SKM-1 treated with dmso at 0.1 percent for 144 hours (cell line): ENCODE results near the gene TNS3.
A peak's percentile ranks its signal among the peaks of the same experiment; 100 is the strongest.

Experiments
- DNase-seq: peaks from one replicate; lab custom pipeline; 2025; ENCODE audit not compliant: unreplicated experiment; lab: John Stamatoyannopoulos, UW

The TNS3 gene

DNA sequence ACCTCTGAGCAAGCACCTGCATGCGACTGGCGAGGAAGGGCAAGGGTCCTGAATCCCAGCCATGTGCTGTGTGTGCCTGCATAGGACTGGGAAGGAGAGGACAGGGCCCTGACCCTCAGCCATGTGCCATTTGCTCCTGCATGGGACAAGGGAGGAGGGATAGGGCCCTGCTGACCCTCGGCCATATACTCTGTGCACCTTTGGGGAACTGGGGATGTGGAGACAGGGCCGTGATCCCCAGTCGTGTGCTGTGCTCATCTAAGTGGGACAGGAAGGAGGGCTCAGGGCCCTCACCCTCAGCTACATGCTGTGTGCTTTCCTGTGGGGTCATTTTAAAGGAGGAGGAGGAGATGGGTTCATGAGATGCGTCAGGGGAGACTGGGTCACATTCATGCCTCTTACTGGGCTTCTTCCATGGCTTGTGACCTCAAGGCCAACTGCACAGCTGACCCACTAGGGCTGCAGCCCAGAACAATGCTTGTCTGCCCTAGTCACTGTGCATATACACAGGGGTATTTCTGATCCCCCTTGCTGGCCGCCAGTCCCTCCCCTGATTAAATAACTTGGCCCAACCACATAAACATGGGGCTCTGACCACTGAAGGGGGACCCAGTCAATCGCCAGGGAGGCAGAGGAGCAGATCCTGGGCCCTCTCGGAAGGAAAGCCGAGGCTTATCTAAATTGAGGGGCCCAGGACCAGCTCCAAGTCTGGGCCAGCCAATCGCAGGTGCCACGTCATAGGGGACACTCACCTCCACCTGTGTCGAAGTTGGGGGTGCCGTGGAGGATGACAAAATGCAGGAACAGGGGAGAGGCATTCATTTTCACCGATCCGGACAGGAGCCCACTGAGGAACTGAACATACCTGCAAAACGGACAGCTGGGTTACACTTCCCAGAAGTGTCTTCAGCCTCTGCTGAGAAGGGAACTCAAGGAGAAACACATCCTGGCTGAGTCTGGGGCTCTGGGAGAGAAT, 167.3 kb downstream of the TNS3 start:
- DNase-seq, result peak; percentile 18

DNA sequence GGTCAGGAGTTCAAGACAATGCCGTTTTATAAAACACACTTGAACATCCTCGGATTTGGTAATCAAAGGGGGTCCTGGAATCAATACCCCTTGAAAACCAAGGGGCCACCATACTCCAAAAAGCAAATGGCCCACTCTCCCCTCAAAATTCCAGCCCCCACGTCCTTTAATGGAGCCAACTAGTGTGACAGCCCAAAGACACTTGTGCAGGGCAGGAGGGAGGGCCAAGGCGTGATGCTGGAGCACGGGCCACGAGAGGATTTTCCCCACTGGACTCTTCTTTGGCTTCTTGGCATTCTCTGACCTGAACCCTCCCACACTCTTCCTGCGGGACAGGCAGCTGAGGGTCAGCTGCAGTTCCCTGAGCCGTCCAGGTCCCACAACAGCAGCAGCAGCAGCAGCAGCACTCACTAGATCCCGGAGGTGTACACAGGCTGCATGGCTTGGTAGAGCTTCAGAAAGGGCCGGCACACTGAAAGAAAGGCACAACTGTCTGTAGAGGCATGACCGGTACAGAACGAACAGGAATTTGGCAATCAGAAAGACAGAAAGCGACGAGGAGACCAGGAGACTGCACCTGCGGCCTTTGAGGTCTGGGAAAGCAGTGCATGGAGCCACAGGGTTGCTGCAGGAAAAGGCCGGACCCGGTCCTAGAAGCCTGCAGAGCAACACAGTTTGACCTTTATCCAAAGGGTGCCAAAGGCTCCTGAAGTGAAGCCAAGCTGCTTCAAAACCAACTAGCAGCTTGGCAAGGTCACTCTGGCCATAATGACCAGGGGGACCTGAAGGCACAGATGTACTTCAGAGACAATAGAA, 168.2 kb downstream of the TNS3 start:
- no peak for DNase-seq

DNA sequence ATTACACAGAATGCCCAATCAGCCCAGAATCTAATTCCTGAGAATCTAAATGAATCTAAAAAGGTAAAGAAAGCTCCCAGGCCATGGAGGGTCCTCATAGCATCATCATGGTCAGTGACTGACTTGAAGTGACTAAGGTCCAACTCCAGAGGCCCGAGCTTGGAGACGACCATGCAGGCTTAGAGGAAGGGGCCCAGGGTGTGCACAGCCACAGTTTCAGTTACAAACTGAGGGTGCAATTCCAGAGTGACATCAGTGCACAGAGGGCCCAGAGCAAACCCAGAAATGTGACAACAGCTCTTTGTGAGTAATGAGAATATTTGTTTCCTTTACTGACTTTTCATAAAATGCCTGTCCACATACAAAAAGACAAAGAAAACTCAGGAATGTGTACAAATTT, 170.0 kb downstream of the TNS3 start:
- no peak for DNase-seq

DNA sequence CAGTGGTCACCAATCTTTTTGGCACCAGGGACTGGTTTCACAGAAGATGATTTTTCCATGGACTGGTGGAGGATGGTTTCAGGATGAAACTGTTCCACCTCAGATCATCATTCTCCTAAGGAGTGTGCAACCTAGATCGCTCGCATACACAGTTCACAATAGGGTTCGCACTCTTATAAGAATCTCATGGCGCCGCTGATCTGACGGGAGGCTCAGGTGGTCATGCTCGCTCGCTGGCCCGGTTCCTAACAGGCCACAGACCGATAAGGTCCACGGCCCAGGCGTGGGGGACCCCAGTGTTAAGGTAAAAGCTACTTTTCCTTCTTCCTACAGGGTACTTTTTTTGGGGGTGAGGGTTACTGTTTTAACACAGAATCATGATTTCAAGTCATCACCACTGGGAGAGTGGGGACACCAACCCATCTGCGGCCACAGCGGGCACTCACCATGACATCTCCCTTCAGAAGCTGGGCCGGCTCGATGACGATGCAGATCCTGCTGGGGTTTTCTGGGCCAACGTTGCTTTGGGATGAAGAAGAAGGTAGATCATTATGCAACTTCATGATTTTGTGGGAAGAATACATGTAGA, 170.5 kb downstream of the TNS3 start:
- DNase-seq, result no peak

DNA sequence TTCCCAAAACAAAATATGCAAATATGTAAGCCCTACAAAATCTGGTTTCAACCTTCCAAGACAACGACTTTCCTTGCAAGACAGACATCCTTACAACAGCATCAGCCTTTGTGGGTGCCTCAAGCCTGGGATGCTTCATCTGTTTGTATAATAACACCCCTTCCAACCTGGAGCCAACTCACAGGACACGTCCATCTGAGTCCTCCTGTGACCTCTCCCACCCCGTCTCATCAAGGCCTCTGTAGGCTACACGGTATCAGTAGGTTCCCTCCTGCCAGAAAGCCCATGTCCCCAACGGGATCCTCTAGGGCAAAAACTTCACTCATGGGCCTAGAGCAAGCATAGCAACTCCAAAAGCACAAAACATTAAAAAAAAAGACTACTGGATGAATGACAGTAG, 173.2 kb downstream of the TNS3 start:
- no peak for DNase-seq

DNA sequence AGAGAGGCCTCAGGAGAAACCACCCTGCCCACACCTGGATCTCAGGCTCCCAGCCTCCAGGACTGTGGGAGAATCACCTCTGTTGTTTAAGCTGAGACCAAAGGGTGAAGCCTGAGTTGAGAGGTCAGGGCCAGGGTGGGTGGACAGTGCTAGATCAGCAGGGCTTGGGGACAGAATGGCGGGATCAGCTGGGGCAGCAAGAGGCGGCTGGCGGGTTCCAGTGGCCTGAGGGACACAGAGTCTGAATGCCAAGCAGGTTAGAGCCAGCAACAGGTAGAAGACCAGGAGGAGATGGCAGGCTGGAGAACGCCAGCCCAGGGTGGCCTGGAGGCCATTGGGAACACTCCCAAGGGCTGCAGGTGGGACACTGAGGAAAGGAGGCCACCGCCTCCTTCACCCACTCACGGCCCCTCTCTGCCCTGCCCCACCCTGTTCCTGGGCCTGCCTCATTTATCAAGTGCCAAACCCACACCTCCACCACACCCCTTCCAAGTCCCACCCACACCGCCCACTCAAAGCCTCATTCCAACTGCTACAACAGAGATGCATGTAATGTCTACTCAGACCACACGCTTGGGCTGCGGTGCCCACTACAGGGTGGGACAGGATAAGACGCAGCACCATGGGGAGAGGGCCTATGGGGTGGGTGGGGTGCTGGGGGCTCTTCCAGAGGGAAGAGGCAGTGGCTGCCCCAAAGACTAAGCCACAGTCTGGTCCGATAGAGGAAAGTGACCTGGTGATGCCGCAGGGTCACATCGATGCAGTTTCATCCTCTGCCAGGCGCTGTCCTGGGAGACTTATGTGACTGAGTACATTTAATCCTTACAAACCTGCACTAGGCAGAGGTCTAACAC, 173.9 kb downstream of the TNS3 start:
- no peak for DNase-seq

DNA sequence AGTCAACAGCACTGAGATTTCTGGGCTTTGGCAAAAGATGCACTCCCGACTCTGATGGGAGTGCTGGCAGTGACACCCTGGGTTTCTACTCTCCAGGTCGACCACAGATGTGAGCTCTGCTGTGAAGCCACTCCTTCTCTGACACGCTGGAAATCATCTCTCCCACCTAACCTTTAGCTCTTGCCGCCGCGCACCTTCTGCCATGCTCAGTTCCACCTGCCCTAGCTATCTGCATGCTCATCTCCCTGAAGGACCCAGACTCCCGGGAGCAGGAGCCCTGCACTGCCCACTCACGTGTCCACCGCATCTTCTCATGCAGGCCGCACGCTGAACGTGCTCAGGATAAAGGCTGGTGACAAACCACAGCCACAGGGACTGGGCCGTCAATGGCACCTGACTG, 174.8 kb downstream of the TNS3 start:
- no peak for DNase-seq

DNA sequence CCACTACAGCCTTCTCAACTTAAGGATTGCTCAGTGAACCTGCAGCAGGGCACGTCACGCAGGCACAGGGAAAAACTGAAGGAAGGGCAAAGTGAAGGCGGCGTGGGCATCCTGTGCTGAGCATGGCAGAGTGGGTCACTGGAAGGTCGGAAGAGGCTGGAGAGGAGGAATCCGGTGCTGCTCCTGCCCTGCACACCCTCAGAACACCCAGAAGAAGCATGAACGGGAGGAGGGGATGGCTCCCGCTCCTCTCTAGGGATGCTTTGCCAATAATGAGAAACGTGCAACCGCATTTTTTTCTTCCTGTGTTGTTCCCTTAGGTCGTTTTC, 175.1 kb downstream of the TNS3 start:
- no peak for DNase-seq

DNA sequence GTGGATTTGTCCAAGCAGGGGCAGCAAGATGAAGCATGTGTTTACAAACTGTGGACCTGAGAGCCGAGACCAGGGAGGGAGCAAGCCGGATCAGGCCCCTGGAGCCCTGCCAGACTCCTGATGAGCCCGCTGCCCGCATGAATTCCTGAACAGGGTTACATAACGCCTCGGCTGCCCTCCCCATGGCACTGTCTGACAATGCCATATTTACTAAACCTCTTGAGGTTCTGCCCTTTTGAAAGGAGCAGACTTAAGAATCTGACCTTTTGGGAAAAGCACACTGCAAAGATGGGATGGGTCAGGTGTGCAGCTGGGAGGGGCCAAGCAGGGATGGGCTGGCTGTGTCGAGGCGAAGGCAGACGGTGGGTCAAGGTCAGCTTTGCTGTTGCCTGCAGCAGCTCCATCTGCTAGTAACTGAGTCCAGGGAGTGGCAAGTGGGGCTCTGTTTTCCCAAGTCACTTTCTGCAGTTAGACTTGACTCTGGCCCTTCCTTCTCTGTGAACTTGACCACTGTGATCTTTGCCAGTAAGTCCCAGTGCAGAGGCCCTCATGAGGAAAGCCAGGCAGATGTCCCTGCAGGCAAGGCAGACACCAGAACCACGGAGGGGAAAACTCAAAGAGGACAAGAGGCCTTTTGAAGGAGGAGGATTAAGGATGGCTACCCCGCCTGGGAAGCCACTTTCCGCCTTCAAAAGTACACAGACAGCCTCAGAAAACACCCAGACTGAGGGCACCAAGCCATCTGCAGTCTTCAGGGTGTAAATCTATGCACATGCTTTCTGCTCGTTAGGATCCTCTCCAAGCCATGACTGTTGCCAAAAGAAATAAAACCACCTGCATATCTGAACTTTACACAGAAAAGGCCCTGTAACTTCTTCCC, 175.8 kb downstream of the TNS3 start:
- no peak for DNase-seq

DNA sequence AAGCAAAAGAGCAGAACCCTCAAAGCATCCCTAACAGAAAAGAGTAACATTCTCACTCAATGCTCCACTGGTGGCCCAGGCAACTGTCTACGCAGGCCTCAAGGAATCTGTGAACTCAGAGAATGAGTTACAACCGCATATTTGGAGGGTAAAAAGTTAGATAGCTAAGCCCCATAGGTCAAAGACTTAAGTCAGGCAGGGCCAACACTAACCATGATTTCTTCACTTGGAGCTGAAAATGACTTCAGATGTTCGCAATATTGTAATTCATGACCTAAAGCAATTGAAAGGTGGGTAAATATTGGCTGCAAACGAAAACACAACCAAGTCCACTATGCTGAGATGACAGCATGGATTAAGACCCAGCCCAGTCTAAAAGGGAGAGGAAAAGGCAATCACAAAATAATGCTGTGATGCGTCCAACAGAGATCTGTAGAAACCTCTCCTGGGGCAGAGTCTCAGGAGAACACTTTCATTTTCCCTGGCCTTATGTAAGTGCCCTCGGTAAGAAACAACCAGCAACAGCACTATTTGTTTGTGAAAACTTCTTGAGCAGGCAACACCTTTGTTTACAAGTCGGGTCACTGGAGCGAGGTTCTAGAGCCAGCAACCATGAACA, 176.5 kb downstream of the TNS3 start:
- DNase-seq, result no peak

DNA sequence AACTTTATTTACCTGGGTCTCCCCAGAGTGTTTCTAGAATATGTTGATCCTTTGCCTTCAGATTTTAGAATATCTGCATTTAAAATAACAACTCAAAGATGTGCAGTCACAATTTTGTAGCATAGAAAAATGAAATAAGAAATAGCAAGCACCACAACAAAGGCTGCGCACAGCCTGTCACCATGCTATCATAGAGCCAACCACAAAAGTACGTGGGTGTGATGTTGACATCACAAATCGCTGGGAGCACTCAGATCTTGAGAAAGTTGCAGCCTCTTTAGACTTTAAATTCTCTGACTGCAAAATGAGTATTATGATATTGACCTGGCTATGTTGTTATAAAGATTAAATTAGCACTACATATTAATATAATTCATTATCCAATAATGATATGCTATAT, 177.9 kb downstream of the TNS3 start:
- DNase-seq, result no peak

DNA sequence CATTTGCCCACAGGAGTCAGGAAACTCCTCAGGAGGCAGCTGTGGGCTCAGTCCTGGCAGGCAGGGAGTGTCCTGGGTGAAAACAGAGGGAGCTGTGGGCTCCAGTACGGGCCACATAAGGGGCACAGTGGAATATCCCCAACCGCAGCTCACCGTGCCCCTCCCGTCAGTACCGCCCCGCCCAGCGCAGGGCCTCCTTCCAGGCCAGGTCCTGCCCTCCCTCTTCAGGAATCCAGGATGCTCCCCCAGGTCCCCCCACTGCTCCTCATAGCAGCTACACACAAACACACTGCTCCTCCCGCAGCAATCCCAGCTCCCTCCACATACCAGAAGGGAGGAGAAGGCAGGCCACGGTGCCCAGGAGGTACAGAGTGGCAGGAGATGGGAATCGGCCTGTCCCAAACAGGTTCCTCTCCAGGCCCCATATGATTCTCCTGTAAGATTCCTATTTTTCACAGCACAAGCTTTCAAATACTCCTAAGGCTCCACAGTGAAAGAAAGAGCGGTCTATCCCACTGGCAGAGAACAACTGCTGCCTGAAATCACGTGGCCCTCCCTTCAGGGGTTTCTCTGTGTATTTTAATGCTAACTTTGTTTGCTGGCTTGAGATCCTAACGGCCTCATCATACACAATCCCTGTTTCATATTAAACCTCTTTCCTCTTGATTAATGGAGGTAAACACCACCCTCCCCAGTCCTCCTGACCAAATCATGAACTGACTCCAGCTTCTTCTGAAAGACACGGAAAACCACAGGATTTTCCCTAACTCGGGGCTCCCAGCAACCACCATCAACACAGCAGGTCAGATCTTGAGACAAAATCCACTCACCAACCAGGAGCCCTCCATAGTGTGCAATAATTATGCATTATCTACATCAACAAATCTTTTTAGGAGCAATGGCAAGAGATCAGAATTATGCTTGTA, 178.7 kb downstream of the TNS3 start:
- DNase-seq, result no peak

DNA sequence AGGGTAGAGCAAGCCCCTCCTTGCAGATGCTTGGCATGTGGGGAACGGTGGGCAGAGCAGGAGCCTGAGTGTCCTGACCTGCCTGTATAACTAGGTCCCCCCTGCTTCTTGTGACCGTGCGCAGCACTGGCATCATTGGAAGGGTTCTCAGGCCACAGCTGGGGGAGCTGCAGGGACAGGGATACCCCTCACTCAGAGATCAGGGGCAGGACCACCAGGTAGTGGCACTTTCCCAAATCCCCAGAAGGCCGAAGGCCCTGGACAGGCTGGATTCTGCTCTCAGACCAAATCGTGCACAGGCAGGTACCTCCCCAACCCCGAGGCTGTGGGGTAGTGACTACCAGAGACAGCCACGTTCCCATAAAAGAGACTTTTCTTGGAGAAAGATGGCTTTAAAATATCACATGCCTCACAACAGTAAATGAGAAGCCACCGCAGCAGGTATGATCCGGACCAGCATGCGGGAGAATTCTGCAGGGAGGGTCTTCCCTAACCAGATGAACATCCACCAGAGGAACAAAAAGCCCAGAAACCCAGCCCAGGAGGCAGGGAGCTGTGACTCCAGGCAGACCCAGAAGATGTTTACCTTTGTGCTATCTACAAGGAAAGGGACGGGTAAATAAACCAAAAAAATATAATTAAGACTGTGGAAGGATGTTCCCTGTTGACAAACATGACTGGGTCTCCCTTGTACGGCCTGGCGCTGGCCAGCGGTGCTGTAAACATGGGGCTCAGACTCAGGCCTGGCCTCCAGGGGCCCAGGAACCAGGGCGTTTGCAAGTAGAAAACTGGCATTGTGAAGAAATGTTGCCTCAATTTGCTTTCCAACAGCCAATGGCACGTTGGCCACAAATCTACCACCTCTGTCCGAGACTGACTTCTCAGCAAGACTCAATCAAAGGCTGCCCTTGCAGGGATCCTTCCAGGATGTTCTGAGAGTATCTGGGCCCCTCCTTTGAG, 180.0 kb downstream of the TNS3 start:
- DNase-seq, result no peak

DNA sequence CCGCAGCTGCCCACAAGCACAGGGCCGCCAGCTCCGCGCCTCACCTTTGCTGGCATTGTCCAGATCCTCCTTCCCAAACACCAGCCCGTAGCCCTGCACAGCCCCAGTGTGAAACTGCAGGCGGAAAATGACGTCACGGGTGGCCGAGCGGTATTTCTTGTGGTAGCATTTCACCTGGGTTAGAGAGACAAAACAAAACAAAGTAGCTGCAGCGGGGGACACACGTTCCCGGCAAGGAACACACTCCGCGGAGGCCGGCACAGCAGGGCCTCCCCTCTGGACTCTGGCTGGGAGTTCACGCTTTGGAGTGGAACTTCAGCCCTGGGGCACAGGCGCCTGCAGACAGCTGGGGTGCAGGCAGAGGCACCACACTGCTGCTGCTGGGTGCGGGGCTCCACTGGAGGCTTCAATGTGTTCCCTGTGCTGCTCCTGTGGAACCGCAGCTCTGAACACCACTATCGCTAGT, 181.1 kb downstream of the TNS3 start:
- no peak for DNase-seq

DNA sequence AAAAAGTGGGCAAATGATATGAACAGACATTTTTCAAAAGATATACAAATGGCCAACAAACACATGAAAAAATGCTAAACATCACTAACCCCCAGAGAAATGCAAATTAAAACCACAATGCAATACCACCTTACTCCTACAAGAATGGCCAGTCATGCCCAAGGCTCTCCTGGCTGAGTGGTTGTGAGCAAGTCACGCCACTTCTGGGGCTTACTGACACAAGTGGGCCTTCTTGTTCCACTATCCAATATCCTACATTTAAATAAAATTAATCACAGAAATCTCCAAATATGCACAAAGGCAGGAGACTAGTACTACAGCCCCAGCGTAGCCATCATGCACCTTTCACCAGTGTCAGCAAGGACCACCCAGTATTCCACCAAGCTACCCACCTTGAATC, 181.9 kb downstream of the TNS3 start:
- no peak for DNase-seq

DNA sequence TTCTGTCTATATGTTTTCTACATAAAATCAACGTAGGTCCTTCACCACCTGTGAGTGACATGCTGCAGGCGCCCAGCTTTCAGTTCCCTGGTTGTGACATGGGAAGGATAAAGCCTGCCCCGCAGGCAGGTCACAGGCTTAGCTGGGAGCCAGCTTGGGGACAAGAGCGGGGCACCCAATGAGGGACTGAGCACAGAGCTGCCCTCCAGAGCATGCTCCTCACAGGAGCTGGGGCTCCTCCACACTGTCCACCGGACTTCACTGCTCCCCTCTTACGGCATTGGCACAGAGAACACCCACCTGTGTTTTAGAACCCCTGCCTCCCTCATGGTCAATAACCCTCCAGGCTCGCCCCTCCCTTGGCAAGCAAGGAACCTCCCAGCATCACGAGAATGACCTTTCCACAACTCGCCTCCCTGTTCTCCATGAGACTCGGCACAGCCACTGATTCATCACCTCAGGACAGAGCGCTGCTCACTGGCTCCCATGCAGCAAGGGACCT, 187.1 kb downstream of the TNS3 start:
- DNase-seq, result no peak

DNA sequence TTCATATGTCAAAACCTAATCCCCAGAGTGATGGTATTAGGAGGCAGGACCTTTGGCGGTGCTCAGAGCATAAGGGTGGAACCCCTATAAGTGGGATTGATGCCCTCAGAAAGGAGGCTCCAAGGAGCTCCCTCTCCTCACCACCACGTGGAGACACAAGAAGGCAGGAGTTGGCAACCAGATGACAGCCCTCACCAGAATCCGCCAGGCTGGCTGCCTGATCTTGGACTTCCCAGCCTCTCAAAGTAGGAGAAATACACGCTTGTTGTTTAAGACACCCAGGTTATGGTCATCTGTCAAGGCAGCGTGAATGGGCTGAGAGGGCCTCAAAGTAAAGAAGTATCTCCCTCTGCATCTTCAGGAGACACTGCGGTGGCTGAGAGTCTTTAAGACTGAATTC, 187.7 kb downstream of the TNS3 start:
- DNase-seq, result no peak
